ENCODE data around the gene KANTR.

DNA sequence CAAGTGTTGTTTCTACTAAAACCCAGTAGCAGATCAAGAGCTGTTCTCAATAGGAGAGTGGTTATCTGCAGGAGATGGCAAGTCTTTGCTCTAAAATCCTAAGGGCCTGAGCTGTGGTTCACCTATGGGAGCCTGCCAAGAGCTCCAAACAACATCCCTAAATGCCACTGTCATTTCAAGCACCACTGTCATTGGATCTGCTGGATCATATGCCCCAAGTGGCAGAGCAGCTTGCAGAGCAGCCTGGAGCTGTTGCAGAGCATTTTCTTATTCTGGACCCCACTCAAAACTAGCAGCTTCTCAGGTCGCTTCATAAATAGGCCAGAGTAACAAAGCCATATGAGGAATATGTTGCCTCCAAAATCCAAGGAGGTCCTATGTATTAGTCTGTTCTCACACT lies 59.6 kb downstream of the KANTR start:
- TF ChIP-seq CTCF (IDR thresholded peaks at IDR 0.05) (no peak), ZFX (IDR thresholded peaks at IDR 0.05; ENCODE audit: borderline replicate concordance) (no peak)
